ENCODE results near the gene AXIN1.
"Not testable (repeated sequence)": the region's sequence is repeated elsewhere in the genome, so short reads cannot be mapped to it uniquely, and the experiment has no call there.

AXIN1 gene

DNA sequence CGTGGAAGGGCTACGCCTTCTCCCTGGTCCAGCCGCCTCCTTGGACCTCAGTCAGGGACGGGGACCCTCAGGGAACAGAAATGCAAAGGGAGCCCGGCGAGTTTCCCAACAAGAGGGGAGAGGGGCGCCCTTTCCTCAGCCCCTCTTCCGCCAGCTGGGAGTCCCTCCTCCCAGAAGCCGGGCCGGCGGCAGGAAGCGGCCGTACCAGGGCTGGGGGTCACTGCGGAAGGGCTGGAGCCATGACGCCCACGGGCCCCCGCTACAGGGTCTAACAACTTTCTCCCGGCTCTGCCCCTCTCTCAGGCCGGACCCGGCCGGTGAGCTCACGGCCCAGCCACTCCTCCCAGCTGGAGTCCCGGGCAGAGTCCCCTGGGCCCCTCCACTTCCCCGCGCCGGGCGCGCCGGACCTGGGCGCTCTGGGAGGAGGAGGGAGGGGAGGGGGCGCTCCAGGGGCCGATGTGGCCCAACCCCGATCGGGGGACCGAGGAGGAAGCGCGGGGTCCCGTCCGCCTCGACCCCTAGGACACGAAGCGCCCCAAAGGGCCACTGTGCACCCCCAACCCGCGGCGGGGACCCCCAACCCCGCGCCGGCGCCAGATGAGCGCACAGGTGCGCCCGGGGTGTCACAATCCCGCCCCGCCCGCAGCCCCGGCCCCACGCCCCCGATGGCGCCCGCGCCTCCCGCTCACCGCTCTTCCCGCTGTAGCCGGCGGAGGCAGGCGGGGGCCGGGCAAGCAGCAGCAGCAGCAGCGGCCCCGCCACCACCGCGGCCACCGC, 28.7 kb upstream of the AXIN1 start:
- DNase-seq: no peak

DNA sequence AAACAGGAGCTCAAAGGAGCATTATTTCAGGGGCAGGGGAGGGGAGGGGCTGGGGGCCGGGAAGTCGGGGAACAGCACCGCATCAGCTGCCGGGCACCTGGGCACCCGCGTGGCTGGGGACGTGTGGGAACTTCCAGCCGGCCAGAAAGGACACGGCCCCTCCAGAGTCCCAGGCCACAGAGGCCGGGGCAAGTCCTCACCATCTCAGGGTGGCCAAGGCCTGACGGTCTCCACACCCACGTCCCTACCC, 28.2 kb upstream of the AXIN1 start:
- DNase-seq: no peak

DNA sequence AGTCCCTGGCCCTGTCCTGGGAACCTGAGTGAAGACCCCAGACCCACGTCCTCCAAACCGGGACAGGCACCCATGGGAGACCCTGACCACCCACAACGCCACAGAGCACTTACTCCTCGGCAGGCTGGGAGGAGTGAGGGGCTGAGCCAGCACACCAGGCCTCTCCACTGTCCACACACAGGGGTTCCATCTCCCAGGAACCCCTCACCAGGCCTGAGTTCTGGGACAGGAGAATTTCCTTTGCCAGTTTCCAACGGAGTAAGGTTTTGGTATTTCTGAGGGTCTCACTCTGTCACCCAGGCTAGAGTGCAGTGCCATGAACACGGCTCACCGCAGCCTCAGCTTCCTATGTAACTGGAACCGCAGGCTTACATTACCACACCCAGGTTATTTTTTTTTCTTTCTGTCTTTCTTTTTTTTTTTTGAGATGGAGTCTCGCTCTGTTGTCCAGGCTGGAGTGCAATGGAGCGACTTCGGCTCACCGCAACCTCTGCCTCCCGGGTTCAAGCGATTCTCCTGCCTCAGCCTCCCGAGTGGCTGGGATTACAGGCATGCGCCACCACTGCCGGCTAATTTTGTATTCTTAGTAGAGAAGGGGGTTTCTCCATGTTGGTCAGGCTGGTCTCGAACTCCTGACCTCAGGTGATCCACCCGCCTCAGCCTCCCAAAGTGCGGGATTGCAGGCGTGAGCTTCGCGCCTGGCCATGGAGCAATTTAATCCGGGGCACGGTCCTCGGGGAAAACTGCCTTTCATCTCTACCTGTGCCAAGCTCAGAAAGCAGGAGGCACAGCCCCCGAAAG, 27.6 kb upstream of the AXIN1 start:
- no peak for DNase-seq

DNA sequence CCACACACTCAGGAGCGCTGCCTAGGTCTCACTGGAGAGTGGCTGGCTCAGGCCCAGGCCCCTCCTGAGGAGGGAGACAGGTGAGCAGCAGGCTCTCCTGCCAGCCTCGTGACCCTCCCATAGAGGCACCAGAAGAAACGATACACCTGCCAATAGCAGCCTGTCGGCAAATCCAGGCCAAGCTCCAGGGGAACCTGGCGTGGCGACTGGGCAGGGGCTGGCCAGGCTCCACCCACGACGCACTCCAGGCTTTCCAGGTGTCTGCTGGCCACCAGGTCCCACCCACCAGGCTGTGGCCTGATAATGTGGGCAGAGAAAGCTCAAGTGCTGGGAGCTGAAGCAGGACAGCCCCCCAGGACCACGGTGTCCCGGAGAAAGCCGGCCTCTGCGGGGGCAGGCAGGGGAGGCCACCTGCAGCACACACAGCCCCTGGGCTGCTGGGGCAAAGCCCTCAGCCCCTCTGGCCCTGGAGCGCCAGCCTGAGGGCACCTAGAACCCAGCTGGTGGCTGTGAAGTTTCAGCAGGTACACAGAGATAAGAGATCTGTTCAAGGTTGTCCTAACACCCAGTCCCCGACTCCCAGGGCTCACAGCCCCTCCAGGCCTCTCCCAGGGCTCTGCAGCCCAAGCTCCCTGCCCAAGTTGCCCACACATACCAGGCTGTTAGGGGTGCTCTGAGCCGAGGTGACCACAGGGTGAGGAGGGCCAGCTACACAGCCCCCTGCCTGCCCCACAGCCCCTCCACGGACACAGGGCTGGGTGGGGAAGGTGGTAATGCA, 26.8 kb upstream of the AXIN1 start:
- no peak for DNase-seq

DNA sequence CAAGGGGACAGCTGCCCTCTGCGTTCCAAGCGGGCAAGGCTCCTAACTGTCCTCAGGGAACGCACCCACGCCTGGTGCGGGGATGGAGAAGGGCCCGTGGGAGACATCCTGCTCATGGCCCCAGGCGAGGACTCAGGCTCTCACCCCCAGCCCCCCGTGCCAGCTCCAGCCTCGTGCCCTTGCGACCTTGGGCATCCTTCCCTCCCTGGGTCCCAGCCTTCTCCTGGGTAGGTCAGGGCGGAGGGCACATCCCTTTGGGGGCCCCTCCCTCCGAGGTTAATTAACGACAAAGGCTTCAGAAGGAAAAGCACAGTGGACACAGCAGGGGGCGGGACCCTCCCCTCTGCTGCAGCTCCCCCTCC, 26.3 kb upstream of the AXIN1 start:
- no peak for DNase-seq

DNA sequence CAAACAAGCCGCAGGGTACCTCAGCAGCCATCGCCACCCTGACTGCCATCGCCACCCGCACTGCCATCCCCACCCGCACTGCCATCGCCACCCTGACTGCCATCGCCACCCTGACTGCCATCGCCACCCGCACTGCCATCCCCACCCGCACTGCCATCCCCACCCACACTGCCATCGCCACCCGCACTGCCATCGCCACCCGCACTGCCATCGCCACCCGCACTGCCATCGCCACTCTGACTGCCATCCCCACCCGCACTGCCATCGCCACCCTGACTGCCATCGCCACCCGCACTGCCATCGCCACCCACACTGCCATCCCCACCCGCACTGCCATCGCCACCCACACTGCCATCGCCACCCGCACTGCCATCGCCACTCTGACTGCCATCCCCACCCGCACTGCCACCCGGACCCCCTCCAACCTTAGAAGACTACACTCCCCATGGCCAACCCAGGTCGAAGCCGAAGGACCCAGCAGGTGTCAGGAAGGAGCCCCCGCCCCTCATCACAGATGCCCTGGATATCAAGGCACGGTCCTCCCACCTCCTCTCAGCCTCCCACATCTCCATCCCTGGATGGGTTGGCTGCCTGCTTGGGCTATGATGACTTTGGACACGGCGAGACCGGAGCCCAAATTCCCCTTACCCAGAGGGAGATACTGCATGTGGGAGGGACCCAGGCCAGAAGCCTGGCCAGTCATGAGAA, 25.7 kb upstream of the AXIN1 start:
- not testable (repeated sequence) for DNase-seq

DNA sequence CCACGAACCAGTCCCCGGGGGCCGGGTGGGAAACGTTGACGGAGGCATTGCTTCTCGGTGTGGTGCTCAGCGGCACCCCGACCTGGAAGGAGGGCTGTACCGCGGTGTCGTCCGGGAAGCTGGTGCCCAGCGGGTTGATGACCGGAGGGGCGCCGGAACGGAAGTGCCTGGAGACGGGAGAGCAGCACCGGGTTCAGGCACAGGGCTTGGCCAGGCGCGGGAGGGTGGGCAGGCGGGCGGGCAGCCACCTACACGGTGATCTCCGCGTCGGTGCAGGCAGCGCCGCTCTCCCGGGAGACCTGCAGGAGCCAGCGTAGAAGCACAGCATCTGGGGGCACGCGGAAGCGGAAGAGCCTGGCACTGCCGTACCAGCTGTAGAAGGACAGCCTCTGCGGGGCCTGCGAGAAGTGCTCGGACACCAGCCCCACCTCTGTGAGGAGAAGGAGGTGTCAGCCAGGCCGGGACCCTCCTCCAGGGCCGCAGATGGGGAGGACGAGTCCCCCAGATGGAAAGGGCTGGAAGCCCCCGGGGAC, 25.0 kb upstream of the AXIN1 start:
- no peak for DNase-seq

DNA sequence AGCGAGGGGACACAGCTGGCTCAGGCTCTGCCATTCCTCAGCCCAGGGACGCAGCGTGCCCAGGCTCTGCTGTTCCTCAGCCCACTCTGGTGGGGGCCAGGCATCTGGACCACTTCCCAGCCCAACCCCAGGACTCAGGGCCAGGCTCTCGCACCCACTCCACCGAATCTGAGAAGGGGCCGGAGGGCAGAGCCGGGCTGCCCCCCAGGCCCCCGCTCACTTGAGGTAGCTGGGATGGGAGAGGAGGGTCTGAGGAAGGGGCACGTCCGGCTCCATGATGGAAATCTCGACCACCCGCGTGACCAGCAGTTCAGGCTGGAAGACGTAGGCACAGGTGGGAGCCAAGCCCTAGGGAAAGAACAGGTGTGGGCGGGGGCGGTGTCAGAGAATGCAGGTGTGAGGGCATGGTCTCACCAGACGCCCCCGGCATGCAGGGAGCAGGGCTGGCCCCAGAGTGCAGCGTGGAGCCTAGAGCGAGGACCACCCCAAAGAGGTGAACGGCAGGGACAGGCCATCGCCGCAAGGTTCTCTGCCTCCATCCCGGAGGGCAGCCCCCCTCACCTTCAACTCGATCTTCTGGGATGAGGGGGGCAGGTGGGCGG, 24.4 kb upstream of the AXIN1 start:
- DNase-seq: no peak

DNA sequence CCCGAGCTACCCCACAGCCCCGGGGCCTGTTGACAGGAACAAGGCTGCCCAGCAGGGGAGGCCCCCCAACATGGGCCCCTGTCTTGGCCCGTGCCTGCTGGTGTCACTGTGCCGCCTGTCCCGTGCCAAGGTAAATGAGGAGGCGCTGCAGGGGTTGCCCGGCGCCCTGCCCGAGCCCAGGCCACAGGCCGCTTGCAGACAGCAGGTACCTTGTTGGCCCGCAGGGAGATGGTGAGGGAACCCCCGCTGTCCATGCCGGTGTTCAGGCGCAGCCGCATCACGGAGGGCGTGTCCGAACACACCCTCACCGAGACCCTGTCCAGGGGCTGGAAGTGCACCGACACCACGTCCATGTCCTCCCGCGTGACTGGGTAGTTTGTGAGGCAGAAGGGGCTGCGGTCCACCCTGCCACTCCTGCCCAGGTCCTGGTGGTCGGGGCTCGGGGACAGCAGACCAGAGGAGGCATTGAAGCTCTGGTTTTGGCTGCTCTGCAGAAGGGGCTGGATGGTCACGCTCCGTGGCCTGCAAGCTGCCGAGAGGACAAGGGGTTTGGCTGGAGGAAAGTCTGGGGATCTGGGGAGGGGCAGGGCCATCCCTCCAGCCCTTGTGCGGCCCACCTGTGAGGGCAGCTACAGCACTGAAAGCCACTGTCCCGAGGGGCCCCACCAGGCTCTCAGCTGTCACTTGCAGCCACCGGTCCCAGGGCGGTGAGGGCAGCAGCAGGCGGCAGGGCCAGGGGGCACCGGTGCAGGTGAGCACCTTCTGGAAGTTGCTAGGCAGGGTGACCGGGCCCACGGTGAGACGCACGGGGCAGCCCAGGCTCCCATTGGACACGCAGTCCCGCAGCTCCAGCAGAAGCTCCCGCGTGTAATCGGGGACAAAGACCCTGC, 23.6 kb upstream of the AXIN1 start:
- no peak for DNase-seq

DNA sequence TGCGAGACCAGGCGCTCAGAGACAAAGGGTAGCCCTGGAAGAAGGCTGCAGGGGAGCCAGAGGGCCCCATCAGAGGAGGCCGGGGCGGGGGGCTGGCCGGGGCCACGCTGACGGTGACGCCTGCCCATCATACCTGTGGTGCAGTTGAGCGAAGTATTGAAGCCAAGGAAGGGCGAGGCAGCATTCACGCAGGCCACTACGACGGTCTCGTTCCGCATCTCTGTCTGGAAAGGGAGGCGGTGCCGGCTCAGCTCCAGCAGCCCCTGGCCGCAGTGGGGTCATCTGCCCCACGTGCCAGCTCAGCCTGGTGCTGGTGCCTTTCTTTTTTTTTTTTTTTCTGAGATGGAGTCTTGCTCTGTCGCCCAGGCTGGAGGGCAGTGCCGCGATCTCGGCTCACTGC, 22.7 kb upstream of the AXIN1 start:
- DNase-seq: no peak

DNA sequence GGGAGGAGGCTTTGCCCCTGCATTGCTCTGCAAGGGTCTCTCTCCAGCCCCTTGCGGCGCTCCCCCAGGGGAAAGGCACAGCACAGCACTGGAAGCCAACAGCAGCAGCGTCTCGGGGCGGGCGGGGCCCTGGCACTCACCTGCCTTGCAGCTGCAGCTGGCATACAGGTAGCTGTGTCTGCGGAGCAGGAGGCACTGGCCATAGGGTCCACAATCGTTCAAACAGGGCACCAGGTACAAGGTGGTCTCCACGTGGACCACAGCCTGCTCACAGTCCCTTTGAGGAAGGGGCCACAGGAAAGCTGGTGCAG, 22.0 kb upstream of the AXIN1 start:
- DNase-seq: no peak

DNA sequence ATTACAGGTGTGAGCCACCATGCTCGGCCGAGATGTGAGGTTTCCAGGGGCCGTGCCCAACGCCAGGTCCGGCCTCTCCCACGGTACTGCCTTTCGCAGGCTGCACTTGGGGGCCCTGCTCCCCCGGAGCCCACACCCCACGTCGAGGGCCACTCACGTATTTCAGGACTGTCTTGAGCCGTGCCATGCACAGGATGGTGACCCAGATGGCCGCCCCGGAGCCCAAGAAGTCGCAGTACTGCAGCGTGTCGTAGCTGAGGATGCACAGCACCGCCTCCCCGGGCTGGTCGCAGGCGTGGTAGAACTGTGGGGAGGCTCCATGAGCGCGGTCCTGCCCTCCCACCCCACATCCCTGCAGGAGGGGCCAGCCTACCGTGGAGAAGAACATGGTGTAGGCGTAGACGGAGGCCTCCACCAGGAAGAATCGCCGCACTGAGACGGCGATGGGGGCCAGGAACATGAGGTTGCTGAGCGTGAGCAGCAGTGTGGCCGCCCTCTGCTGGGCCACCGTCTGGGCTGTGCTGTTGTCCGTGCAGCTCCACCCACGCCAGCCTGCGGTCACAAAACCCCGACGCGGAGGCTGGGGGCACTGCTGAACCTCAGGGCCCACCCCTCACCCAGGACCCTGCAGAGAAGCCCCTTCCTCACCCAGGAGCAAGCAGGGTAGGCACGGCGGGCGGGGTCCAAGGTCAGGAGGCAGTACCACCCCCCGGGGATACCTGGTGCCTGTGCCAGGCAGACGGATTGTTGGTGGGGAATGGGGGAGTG, 21.5 kb upstream of the AXIN1 start:
- no peak for DNase-seq

DNA sequence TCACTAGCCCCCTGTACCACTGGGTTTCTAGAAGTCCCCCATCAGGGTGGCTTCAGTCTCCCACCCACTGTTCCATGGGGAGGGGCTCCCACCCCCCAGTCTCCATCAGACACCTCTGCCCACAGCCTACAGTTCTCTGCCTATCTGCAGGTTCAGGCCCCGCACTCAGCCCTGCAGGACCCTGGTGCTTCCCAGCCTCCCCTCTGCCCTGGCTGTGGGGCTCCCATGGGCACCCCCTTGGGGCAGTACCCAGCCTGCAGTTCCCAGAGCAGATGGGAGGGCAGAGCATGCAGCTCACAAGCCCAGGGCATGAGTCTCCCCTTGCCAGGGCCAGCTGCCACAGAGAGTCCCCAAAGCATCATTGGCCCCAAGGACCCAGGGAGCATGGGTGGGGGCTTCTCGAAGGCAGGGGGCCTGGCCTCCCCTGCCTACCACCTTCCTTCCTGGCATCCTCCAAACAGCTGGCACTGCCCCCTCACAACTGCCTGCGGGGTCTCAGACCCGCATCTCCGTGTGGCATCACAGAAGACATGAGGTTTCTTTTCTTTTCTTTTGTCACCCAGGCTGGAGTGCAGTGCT, 20.6 kb upstream of the AXIN1 start:
- no peak for DNase-seq

DNA sequence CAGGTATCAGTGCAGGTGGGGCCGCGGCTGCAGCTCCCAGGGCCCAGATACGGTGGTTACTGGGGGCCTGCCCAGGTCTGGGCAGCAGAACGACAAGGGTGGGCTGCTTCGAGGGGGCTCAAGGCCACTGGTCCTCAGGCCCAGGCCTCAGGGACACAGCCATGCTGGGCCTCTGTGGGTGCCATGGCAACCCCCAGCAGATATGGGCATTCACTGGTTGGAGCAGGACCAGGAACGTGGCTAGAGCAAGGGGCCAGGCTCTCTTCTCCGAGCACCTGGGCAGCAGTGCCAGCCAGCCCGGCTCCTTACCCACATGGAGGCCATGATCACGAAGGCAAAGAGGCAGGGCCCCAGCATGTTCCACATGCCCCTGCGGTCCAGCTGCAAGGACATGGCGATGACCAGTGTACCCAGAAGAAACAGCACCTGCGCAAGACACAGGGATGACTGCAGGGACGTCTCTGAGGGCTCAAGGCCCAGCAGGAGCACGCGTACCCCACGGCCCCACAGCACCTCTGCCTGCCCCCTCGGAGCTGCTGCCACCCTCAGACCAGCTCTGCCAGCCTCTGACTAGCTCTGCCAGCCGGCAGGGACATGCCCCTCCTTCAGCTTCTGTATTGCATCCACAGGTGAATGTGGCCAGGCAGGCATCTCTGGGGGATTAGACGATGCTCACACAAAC, 19.9 kb upstream of the AXIN1 start:
- no peak for DNase-seq

DNA sequence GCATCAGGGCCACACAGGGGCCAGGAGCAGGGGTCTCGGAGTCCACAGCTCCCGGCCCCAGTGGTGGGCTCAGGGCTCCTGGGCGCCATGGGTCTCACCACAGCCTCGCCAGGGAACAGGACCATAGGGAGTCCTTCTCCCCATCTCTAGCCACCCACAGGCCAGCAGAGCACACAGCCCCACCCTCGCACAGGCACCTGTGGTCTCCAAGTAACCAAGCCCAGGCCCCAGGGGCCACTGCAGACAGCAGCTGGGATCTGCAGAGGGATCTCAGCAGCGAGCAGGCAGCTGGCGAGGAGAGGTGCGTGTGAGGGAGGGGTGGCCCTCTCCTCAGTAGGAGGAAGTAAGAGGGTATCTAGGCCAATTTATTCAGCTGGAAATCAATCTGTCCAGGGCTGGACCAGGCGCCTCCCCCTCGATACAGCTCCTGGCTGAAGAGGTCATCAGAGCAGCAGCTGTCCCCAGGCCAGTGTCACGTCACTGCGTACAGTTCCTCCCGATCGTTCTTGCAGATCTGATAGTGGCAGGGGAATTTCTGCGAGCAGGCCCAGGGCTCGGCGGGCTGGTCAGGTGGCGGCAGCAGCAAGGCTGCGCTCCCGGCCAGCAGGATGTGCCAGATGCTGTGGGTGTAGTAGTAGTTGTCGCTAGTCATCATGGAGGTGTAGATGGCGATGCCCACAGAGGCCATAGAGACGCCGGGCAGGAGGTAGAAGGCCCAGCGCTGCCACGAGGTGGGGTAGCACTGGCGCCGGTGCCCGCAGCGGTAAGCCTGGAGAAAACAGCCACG, 19.2 kb upstream of the AXIN1 start:
- no peak for DNase-seq

DNA sequence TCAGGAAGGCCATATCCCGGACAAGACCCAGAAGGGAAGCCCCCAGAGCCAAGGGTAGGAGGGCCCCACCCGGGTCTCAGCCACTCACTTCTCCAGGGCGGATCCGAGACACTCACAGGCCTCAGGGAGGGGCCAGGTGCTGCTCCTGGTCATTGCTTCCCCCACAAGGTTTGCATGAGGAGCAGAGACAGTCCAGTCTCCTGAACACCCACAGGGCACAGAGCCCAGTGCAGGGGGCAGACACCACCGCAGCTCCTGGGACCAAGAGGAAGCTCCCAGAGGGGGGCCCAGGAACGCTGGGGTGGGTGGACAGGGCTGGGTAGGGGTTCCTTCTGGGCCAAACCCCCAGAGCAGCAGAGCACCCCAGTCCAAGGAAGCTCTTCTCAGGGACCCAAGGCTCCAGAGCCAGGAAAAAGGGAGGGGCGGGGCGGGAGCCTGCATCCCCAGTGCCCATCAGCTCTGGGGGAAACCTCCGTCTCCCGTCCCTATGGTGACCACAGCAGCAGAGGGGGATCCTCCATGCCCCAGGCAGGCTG, 18.5 kb upstream of the AXIN1 start:
- no peak for DNase-seq

DNA sequence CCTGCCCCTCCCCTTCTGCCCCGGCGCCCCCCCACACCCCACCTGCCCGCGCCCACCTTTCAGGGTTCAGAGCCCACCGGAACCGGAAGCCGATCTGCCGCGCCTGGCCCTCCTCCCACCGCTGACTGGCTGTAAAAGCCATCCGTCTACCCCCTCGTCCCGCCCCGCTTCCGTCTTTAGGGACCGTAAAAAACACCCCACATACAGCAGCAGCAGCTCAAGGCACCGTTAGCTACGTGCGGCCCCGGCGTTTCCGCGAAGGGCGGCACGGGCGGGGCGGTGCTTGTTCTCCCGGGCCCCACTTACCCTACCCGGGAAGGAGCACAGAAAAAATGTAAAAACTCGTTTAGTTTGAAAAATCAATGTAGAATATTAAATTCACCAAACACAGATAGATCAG, 17.9 kb upstream of the AXIN1 start, which contains the start of gene MRPL28:
TSS of gene MRPL28 (minus strand) at position 96 of the 400 bp plus-strand sequence. CDS start 320 bp downstream, outside the sequence.
- DNase-seq: peak; percentile 96

DNA sequence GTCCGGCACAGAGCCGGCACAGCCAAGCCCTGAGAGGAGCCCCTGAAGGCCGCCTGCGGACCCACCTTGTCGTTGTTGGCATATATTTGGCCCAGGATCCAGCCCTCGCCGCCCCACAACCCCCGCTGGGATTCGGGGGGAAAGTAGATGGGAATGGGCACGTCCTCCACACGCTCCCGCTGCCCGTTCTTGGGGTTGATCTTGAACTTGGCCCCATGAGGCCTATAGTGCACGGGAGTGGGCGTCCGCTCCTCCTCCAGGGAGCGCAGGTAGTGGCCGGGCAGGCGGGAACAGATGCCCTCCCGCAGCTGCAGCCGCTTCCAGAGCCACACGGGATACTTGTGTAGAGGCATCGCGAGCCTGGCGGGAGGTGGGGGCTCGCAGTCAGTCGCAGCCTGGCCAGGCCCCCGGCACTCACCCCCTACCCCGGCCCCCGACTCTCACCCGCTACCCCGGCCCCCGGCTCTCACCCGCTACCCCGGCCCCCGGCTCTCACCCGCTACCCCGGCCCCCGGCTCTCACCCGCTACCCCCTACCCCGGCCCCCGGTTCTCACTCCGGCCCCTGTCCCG, 17.4 kb upstream of the AXIN1 start:
- no peak for DNase-seq
